Adrenal gland (tissue), 12 donors: ENCODE measurements around the gene SMC1B. TPM values are rescaled to one million over a fixed set of nuclear protein-coding genes. Genes with fewer than 3 reads are reported as not detected.
"Not testable (repeated sequence)": the region's sequence is repeated elsewhere in the genome, so short reads cannot be mapped to it uniquely, and the experiment has no call there.

Source experiments
- DNase-seq, 7 donors: peaks; one replicate each; pipeline ENCODE4 v3.0.0-alpha.2; 2019 to 2020
- H3K27ac ChIP-seq, 5 donors: fragments of 200-600 bp; sonication (generic) in 4 of 5; 1 replicate in 3 of 5; 2 replicates in 2 of 5; pipeline versions ENCODE4 v1.5.1 to v1.8.0; 2016 to 2020; ENCODE audit warnings: mild to moderate bottlenecking in 1 of 5
- H3K27me3 ChIP-seq: fragments of 200-600 bp; 2 replicates; pipeline ENCODE4 v1.8.0; 2021
- H3K36me3 ChIP-seq, 2 donors: fragments of 200-600 bp; replicated peaks in 1 of 2; 1 replicate in 1 of 2; 2 replicates in 1 of 2; pipeline versions ENCODE4 v1.5.1 to v1.8.0; 2018 to 2022
- H3K4me1 ChIP-seq, 2 donors: fragments of 200-600 bp; replicated peaks in 1 of 2; 1 replicate in 1 of 2; 2 replicates in 1 of 2; pipeline versions ENCODE4 v1.5.1 to v1.8.0; 2018 to 2021
- H3K4me3 ChIP-seq, 4 donors: fragments of 200-600 bp; sonication (generic) in 3 of 4; one replicate each; pipeline ENCODE4 v1.5.1; 2016 to 2018
- H3K9me3 ChIP-seq, 3 donors: fragments of 200-600 bp; sonication (generic) in 1 of 3; replicated peaks in 1 of 3; 1 replicate in 2 of 3; 2 replicates in 1 of 3; pipeline versions ENCODE4 v1.5.1 to v1.8.0; 2016 to 2021
- POLR2A ChIP-seq, 2 donors: fragments of 450-650 bp; IDR thresholded peaks; one replicate each; pipeline ENCODE4 v1.6.1; 2017; ENCODE audit warnings: antibody characterized with exemption in 2 of 2, mild to moderate bottlenecking in 2 of 2, moderate library complexity in 1 of 2
- WGBS, 4 donors: extraction: QIAGEN DNeasy Blood & Tissue Kit in 2 of 4; methylation state at CpG; one replicate each; pipeline versions ENCODE4 v1.1.5 to v1.1.7; 2013 to 2017; 5-methylcytosine and 5-hydroxymethylcytosine counted together
- intact Hi-C, 2 donors: fragments of 100-400 bp; cut with DNase I; formaldehyde crosslinking; loops; one replicate each; pipeline versions ENCODE4 v1.14.1 to v1.15.0; 2022 to 2023
- polyA plus RNA-seq, 3 donors: library from polyadenylated mRNA; stranded (reverse); fragments of 200-250 nt in 2 of 3; fragments of 350-450 nt in 1 of 3; fragmentation: Illumina TruSeq in 1 of 3; extraction: RNeasy Lipid Tissue Mini Kit (QIAGEN cat#74804) in 1 of 3; gene quantifications; one replicate each; pipeline ENCODE4 v1.2.3, GENCODE V29; 2013 to 2014
- total RNA-seq, 9 donors: library from RNA; depleted of rRNA in 4 of 9; stranded (reverse); fragments of >200 nt in 4 of 9; fragments of 120-200 nt in 1 of 9; fragmentation: NEBNext Ultra II Directional in 1 of 9; extraction: Animal tissue kit (Norgen Biotek cat#: 25700) in 1 of 9; gene quantifications; one replicate each; pipeline versions ENCODE4 v1.1.0 to v1.2.4, GENCODE V29; 2013 to 2023
- TF ChIP-seq, protein P1 (sequence below), 6 experiments: fragments of 450-650 bp in 4 of 6; fragments of 200-600 bp in 2 of 6; sonication (generic) in 1 of 6; IDR thresholded peaks; 1 replicate in 5 of 6; 2 replicates in 1 of 6; pipeline versions ENCODE4 v1.5.1 to v1.8.0; 2016 to 2021; ENCODE audit warnings: antibody characterized with exemption in 6 of 6, mild to moderate bottlenecking in 2 of 6, moderate library complexity in 1 of 6
- donor health status: healthy with polysubstance abuse.
- donor health status: Bipolar disorder and iron deficiency.
- donor health status: DM: yes; HTN: yes; CAD: no.
- donor health status: DM: no; HTN: no; CAD: no.
- donor health status: DM: no; HTN: no; CAD: no.
- donor health status: DM: yes; HTN: yes; CAD: no.

Gene SMC1B
- total and polyA plus RNA-seq, 12 donors, result 0.06 TPM; not detected in 11

DNA sequence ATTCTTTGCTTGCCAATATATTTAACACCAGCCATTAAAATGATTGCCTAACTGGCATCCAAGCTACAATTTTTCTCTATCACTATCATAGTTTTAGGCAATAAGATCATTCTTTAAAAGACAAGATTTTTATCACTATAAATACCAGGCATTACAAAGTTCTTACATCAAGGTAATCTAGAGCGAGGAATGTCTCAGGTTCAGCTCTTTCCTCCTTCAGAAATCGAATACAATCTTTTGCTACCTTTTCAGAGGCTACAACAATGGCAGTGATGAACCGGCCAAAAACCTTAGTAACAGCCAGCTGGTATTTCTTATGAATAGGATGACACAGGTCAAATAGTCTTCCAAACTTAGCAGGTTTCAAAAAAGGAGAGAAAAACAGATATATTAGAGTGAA lies 23.9 kb downstream of the SMC1B start:
- TF ChIP-seq POLR2A (IDR thresholded peaks at IDR 0.05), result no peak
- TF ChIP-seq, protein P1, sequence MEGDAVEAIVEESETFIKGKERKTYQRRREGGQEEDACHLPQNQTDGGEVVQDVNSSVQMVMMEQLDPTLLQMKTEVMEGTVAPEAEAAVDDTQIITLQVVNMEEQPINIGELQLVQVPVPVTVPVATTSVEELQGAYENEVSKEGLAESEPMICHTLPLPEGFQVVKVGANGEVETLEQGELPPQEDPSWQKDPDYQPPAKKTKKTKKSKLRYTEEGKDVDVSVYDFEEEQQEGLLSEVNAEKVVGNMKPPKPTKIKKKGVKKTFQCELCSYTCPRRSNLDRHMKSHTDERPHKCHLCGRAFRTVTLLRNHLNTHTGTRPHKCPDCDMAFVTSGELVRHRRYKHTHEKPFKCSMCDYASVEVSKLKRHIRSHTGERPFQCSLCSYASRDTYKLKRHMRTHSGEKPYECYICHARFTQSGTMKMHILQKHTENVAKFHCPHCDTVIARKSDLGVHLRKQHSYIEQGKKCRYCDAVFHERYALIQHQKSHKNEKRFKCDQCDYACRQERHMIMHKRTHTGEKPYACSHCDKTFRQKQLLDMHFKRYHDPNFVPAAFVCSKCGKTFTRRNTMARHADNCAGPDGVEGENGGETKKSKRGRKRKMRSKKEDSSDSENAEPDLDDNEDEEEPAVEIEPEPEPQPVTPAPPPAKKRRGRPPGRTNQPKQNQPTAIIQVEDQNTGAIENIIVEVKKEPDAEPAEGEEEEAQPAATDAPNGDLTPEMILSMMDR (IDR thresholded peaks at IDR 0.05), result no peak
- no peak for DNase-seq
- 81 to 83% (median 83%) methylated on average over 3 of the region's 3 CpGs for WGBS, 4 donors

DNA sequence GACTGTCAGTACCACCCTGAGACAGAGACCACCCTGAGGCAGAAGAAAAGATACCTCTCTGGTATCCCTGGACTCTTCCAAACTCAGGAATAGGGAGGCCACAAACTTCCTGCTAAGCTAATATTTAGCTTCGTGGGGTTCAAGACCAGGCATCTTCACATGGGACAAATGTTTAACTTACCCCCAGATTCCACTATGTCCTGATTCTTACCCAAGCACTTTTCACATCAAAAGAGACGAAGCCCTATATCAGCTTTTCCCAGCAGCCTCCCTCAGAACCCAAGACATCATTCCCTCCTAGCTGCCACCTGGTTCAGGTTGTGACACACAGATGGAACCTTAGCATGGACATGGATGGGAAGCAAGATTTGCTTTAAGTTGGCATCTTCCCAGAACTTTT lies 32.1 kb downstream of the SMC1B start:
- H3K27me3 ChIP-seq, result peaks cover 6% of the 10 kb centered on the region
- no peaks in the 10 kb centered on the region for H3K36me3 ChIP-seq
- no peak overlapping the region for H3K27ac ChIP-seq
- intact Hi-C loops, result no loop called here
- 75 to 87% (median 86%) methylated on average over 2 of the region's 2 CpGs for WGBS, 4 donors
- H3K9me3 ChIP-seq, result no peaks in the 10 kb centered on the region
- no peak for DNase-seq
- H3K4me1 ChIP-seq, result no peaks in the 10 kb centered on the region
- H3K4me3 ChIP-seq, result no peak overlapping the region
- TF ChIP-seq, protein P1 (IDR thresholded peaks at IDR 0.05), result no peak

More for the DNA sequence above, 23.9 kb downstream of the SMC1B start:
- intact Hi-C loops, result no loop called here
- Histone ChIP-seq H3K27ac (no peak overlapping the region), H3K4me3 (no peak overlapping the region), H3K9me3 (no peaks in the 10 kb centered on the region), H3K27me3 (no peaks in the 10 kb centered on the region), H3K4me1 (no peaks in the 10 kb centered on the region), H3K36me3 (no peaks in the 10 kb centered on the region)

DNA sequence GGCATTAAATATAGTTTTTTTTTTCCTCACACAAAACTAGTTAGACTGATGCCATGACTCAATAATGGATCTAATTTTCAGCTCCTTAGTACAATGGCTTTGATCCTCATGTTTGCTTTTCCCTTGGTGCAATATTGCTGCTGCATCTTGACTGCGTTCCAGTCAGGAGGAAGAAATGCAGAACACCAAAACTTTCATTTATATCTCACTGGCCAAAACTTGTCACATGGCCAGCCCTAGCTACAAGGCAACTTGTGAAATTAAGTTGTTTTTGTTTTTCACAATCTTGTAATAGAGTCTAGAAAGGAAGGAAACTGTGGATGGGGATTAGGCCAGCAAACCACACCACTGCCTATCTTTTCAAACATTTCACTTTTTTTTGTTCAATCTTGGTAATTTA lies 36.7 kb downstream of the SMC1B start:
- no peaks in the 10 kb centered on the region for H3K27me3 ChIP-seq
- TF ChIP-seq, protein P1 (IDR thresholded peaks at IDR 0.05), result no peak
- no peak for TF ChIP-seq POLR2A (IDR thresholded peaks at IDR 0.05)
- intact Hi-C loops, result no loop called here
- H3K4me3 ChIP-seq, result no peak overlapping the region
- H3K9me3 ChIP-seq, result no peaks in the 10 kb centered on the region
- no peaks in the 10 kb centered on the region for H3K4me1 ChIP-seq
- no peak overlapping the region for H3K27ac ChIP-seq
- DNase-seq, result peak in 4 of 7 donors; percentile 12 to 44 (median 23)
- WGBS, 4 donors, result 55 to 88% (median 65%) methylated on average over 1 of the region's 1 CpG
- H3K36me3 ChIP-seq, result no peaks in the 10 kb centered on the region

DNA sequence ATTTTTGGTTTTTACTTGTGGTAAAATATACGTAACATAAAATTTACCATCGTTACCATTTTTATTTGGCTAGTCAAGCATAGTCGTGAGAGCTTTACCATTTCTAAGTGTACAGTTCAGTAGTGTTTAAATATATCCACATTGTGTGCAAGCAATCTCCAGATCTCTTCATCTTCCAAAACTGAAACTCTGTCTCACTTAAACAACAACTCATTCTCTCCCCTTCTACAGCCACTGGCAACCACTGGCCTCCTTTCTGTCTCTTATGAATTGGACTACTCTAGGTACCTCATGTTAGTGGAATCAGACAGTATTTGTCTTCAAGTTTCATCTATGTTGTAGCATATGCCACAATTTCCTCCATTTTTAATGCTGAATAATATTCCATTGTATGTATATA lies 37.4 kb downstream of the SMC1B start:
- 73 to 93% (median 88%) methylated on average over 3 of the region's 3 CpGs for WGBS, 4 donors
- Histone ChIP-seq H3K27me3 (no peaks in the 10 kb centered on the region), H3K4me1 (no peaks in the 10 kb centered on the region), H3K9me3 (no peaks in the 10 kb centered on the region), H3K4me3 (no peak overlapping the region), H3K36me3 (no peaks in the 10 kb centered on the region), H3K27ac (no peak overlapping the region)
- TF ChIP-seq POLR2A (IDR thresholded peaks at IDR 0.05), result no peak
- TF ChIP-seq, protein P1 (IDR thresholded peaks at IDR 0.05), result no peak
- intact Hi-C loops, result no loop called here
- no peak for DNase-seq

DNA sequence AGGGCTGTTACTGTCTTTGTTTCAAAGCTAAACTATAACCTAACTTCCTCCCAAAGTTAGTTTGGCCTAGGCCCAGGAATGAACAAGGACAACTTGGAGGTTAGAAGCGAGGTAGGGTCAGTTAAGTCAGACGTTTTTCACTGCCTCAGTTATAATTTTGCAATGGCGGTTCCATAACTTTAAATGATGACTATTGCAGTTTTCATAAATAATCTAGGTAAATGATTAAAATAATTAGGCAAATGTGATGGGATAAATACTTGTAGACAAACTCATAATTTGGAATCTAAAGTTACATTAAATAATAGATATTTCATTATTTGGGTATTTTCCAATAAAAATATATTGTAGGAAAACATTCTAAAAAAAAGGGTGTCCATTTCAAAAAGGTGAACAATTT lies 39.8 kb downstream of the SMC1B start:
- H3K27me3 ChIP-seq, H3K9me3 ChIP-seq, H3K4me3 ChIP-seq, H3K36me3 ChIP-seq, DNase-seq, H3K4me1 ChIP-seq, intact Hi-C loops, H3K27ac ChIP-seq: not testable (repeated sequence)
- WGBS, 4 donors, result 68 to 78% (median 73%) methylated on average over 3 of the region's 3 CpGs
